Fibroblast of lung (primary cell): ENCODE results near the gene ITGA3.

ENCODE experiments used
- EZH2 ChIP-seq: IDR thresholded peaks from 2 replicates; pipeline ENCODE4 v1.5.1; 2012; ENCODE audit warnings: low read length, control low read depth, mild to moderate bottlenecking; ENCODE audit errors: missing control alignments
- TF ChIP-seq, protein P1 (sequence below), 2 donors: IDR thresholded peaks in 1 of 2; conservative IDR thresholded peaks in 1 of 2; 1 replicate in 1 of 2; 2 replicates in 1 of 2; pipeline ENCODE4 v1.5.1; 2011 to 2012; ENCODE audit warnings: low read length in 2 of 2, control low read depth in 1 of 2, inconsistent platforms in 1 of 2, low read depth in 1 of 2, mild to moderate bottlenecking in 1 of 2

DNA sequence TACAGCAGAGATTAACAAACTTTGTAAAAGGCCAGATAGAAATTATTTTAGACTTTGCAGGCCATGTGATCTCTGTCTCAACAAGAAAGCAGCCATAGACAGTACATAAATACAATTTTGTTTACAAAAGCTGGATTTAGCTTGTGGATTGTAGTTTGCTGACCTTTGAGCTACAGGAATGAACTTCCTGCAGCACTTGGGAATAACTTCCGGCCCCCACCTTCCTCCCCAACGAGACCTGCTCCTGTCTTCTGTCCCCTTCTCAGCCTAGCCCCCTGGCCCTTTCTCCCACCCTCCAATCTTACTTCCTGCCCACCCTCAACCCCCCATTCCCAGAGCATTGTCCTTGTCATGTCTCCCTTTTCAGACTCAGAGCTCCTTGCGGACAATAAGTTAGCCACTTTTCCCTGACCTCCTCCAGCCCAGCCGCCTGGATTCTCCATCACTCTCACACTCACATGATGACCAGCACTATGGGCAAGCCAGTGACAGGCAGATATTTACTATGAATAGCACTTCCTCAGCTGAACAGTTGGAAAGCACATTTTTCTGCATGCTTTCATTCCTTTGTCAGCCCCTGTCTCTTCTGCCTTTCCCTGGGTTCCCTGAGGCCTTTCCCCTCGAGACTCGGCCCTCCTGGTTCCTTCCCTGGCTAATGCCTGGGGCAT, 33.3 kb upstream of the ITGA3 start:
- TF ChIP-seq, protein P1, sequence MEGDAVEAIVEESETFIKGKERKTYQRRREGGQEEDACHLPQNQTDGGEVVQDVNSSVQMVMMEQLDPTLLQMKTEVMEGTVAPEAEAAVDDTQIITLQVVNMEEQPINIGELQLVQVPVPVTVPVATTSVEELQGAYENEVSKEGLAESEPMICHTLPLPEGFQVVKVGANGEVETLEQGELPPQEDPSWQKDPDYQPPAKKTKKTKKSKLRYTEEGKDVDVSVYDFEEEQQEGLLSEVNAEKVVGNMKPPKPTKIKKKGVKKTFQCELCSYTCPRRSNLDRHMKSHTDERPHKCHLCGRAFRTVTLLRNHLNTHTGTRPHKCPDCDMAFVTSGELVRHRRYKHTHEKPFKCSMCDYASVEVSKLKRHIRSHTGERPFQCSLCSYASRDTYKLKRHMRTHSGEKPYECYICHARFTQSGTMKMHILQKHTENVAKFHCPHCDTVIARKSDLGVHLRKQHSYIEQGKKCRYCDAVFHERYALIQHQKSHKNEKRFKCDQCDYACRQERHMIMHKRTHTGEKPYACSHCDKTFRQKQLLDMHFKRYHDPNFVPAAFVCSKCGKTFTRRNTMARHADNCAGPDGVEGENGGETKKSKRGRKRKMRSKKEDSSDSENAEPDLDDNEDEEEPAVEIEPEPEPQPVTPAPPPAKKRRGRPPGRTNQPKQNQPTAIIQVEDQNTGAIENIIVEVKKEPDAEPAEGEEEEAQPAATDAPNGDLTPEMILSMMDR (conservative IDR thresholded peaks at IDR 0.05 in 1 of 2, IDR thresholded peaks at IDR 0.05 in 1 of 2; ENCODE audit: low read depth in 1 of 2, low read length in 2 of 2), result no peak
- TF ChIP-seq EZH2, result no peak
